HG03097 (cell line): Measurements from ENCODE around the gene NLRP3.

ENCODE experiments used
- ATAC-seq: cut with Tn5 transposase; IDR thresholded peaks from one replicate; pipeline ENCODE4 v1.9.1; 2021; ENCODE audit not compliant: unreplicated experiment, low FRiP score

The NLRP3 gene

GRCh38 chr1:247435030-247435758 is 19.2 kb downstream of the NLRP3 start:
- ATAC-seq = no peak

- no peak for ATAC-seq
These were observed 19.8 kb downstream of the NLRP3 start for GRCh38 chr1:247435759-247436147.

GRCh38 chr1:247437551-247438505 is 21.9 kb downstream of the NLRP3 start:
- ATAC-seq = no peak

- peak; percentile 90 for ATAC-seq
These were observed 24.1 kb downstream of the NLRP3 start for GRCh38 chr1:247440001-247440620.

GRCh38 chr1:247441606-247442005 is 25.6 kb downstream of the NLRP3 start:
- no peak for ATAC-seq

- ATAC-seq = no peak
These were observed 26.2 kb downstream of the NLRP3 start for GRCh38 chr1:247442164-247442563.

- no peak for ATAC-seq
These were observed 27.7 kb downstream of the NLRP3 start for GRCh38 chr1:247443641-247444040.

GRCh38 chr1:247444571-247444970 is 28.6 kb downstream of the NLRP3 start:
- no peak for ATAC-seq

- ATAC-seq = no peak
These were observed 29.8 kb downstream of the NLRP3 start for GRCh38 chr1:247445526-247446356.

GRCh38 chr1:247447162-247447909 is 31.4 kb downstream of the NLRP3 start:
- no peak for ATAC-seq

GRCh38 chr1:247448107-247448791 is 32.3 kb downstream of the NLRP3 start:
- no peak for ATAC-seq

GRCh38 chr1:247451388-247452010 is 35.5 kb downstream of the NLRP3 start:
- ATAC-seq = no peak

- no peak for ATAC-seq
These were observed 36.6 kb downstream of the NLRP3 start for GRCh38 chr1:247452447-247453039.

- no peak for ATAC-seq
These were observed 37.3 kb downstream of the NLRP3 start for GRCh38 chr1:247453245-247453644.

- no peak for ATAC-seq
These were observed 38.0 kb downstream of the NLRP3 start for GRCh38 chr1:247453997-247454396.

GRCh38 chr1:247456021-247456420 is 40.0 kb downstream of the NLRP3 start:
- ATAC-seq = no peak

- ATAC-seq = no peak
These were observed 41.1 kb downstream of the NLRP3 start for GRCh38 chr1:247456914-247457639.

GRCh38 chr1:247459507-247459906 is 43.5 kb downstream of the NLRP3 start:
- ATAC-seq = no peak
